ENCODE results near the gene CERT1. TPM values are rescaled to one million over a fixed set of nuclear protein-coding genes. Genes with fewer than 3 reads are reported as not detected.
A peak's percentile ranks its signal among the peaks of the same experiment; 100 is the strongest.
"Not testable (repeated sequence)": the region's sequence is repeated elsewhere in the genome, so short reads cannot be mapped to it uniquely, and the experiment has no call there.

Gene CERT1
- total RNA-seq, 1 donor from 2014 or later = 34.5 TPM

DNA sequence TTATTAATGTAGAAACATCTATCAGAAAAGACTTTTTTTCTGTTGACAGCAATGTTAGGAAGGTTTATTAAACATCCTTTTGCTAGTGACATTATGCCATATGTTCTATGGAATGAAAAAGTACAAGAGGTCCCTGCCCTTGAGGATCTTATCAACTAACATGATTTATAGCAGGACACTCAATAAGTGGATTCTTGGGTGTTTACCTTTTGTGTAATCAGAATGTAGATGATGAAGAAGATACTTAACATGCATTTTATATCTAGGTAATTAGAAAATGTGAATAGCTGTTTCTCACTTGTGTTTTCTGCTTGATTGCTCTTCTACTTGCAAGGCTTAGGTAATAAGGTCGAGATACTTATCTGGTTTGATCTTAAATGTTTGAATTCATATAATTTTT is 169.5 kb downstream of the CERT1 start:
- no peak for DNase-seq

DNA sequence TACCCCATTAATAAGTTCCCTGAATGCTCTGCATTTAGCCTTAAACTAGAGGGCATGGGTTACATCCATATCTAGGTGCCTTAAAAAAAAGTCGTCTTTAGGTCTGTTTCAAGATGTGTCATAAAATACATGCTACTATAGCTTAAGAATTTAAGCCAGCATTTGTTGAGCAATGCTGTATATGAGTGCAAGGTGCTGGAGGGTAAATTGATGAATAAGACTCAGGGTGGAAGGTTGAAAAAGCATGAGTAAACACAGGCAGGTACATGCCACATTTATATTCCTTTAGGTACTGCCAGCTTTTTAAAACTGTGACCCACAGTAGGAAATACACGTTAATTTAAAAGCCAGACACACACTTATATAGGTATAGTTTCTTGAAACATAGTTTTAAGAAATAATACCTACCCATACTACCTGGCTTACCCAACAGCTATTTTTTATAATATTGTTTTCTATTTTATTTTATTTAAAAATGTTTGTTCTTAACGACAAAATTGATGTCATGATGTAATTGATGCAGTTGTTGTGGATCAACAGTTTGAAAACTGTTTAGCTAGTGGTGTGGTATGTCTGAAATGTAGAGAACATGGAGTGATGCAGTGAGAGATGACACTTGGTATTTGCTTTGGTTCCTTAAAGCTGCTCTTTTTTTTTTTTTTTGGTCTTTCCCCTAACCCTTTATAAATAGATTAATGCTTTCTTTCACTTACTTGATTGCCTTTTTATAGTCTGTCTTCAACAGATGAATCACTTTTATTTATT is 170.5 kb downstream of the CERT1 start:
- no peak for DNase-seq

DNA sequence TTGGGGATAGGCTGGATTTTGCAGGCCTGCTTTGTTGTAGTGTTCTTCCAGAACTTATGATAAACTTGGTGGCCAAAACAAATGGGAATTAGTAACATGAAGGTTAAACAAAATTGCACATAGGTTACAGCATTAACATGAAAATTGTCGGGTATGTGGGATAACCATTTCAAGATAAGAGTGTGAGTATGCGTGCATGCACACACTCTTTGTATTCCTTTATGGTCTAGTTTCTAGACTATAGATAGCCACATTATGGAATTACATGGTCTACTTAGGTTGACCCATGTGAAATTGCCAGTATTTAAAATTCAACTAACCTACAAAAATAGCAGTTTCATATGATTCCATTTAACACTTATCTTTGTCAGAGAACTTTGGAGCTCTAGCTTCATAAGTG is 173.0 kb downstream of the CERT1 start:
- no peak for DNase-seq

DNA sequence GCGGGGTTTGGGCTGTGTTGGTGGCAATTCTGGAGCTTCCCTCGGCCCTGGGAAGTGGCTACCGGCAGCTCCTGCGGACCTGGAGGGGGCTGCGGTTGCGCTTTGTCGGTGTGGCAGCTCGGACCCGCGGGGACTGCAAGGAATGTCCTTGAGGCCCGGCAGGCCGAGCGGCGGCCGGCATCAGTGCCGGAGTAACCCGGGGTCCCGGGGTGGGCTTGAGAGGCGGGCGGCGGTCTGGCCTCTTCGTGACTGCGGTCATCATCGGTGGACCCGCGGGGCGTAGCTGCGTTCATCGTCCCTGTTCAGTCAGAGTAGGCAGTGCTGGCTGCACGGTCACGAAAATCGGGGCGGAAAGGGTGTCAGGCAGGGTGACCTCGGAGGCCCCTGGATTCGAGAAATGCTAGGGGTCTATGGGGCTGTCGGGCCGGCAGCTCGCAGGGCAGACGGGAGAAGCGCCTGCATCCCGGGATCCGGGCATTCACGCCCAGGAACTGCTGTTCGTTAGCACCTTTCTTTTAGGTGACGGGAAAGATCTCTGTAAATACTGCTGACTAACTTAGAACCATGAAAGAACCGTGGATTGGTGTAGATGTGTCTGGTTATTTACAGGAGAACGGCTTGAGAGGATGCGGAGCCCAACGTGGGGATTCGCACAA is 173.9 kb downstream of the CERT1 start:
- DNase-seq = no peak

DNA sequence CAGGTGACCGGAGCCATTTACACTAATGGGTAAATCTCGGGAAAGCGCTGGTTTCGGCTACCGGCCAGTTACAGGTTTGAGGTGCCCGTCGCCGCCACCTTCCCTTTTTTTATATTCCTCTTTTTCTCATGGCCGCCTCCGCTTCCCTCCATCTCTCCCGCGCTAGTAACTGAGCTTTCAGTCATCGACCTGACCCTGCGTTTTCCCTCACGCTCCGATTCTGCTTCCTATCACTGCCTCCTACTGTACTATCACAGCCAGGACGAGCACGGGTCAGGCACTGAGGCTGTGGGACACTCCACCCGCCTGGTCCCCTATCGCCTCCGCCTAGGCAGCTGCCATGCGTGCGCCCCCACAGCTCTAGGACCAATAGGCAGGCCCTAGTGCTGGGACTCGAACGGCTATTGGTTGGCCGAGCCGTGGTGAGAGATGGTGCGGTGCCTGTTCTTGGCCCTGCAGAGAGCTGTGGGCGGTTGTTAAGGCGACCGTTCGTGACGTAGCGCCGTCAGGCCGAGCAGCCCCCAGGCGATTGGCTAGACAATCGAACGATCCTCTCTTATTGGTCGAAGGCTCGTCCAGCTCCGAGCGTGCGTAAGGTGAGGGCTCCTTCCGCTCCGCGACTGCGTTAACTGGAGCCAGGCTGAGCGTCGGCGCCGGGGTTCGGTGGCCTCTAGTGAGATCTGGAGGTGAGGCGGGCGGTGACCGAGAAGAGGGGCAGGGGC is 174.7 kb downstream of the CERT1 start, which contains the start of gene HMGCR:
TSS of gene HMGCR (plus strand) at position 606 of the 722 bp plus-strand sequence. CDS start 5,386 bp downstream, outside the sequence.
- DNase-seq = peak; percentile 100

DNA sequence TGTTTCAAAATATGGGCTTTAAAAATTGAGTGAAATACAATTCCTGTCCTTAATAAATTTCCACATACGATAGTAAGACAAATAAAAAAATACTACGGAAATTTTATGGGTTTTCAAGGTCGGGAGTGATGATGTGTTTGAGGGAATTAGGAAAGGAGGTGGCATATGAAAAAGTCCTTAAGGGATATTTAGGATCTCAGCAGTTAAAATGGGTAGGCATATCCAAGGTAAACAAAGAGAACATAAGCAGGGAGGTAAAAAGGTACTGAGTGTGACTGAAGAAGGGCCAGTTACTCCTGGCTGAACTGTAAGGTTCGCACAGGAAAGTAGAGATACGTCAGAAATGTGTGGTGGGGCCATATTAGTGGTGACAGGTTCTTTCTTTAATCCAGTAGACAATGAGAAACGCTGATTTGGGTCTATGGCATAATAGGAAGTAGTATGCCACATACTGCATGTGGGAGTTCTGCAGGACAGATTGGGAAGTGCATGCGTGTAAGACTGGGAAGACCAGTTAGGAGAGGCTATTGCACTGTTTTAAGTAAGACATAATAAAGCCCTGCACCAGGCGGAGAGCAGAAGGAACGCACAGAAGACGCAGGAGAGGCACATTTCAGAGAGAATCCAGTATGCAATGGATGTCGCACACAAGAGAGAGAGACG is 175.3 kb downstream of the CERT1 start:
- peak; percentile 85 for DNase-seq

DNA sequence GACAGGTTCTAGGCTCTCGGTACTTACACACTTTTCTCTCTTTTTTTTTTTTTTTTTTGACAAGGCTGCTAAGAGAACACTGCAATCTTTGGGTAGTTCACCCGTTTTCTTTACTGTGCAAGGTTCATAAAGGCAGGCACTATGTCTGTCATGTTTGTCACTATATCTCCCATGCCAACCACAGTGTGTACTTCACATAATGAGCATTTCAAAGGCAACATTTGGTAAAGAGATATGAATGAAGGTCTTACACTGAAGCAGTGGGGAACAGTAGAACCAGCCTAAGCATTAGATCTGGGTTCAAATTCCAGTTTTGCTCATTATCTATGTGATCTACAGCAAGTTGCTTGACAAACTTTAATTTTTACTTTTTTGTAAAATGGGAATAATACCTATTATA is 175.9 kb downstream of the CERT1 start:
- no peak for DNase-seq

DNA sequence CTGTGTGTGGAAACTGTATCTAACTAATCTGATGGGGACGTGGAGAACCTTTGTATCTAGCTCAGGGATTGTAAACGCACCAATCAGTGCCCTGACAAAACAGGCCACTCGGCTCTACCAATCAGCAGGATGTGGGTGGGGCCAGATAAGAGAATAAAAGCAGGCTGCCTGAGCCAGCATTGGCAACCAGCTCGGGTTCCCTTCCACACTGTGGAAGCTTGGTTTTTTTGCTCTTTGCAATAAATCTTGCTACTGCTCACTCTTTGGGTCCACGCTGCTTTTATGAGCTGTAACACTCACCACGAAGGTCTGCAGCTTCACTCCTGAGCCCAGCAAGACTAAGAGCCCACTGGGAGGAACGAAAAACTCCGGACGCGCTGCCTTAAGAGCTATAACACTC is 177.0 kb downstream of the CERT1 start:
- DNase-seq = not testable (repeated sequence)

DNA sequence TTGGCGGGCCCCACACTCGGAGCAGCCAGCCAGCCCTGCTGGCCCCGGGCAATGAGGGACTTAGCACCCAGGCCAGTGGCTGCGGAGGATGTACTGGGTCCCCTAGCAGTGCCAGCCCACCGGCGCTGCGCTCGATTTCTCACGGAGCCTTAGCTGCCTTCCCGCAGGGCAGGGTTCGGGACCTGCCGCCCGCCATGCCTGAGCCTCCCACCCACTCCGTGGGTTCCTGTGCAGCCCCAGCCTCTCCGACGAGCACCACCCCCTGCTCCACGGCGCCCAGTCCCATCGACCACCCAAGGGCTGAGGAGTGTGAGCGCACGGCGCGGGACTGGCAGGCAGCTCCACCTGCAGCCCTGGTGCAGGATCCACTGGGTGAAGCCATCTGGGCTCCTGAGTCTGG is 177.7 kb downstream of the CERT1 start:
- not testable (repeated sequence) for DNase-seq

DNA sequence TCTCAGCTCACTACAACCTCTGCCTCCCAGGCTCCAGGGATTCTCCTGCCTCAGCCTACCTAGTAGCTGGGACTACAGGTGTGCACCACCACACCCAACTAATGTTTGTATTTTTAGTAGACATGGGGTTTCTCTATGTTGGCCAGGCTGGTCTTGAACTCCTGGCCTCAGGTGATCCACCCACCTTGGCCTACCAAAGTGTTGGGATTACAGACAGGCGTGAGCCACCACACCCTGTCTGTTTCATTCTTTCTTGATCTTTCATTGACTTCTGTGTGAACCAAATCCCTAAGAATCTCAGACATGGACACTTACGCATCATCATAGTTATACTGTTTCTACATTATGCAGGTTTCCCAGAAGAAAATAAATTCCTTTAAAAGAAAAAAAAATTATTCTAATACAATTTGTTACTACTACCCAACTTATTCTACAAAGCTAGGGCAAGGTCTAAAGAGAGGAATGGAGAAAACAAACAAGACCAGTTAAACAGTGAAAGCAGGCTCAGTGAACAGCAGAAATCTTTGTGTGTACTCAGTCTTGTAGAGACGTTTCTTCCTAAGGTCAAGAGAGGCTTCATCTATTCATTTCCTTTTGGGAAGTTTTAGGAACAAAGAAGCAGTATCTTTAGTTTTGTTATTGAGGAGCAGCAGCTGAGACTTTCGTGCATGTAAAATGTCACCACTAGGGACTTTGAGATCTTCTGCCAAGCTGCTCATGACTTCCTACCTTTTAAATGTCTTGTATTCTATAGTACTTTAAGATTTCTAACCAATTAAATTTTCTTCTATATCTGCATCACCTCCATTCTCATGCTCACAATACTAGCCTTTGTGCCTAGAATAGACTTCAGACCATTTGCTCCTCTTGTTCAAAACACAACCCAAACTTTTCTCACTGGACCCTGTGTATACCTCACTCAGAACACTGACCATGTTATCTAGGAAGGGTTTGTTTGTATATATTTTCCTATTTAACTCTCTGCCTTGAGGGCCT is 180.0 kb downstream of the CERT1 start:
- DNase-seq = no peak

DNA sequence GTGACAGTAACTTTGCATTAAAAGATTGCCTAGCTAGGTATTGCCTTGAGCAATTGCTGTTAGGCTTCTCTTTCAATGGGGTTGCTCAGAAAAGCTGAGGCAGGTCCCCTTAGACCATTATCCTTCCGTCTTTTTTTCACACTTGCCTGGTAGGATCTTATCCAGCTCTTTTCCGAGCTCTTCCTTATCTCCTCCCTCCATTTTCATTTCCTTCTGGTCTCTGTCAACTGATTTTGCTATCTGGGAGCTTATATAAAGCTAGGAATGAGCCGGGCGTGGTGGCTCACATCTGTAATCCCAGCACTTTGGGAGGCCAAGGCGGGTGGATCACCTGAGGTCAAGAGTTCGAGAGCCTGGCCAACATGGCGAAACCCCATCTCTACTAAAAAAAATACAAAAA is 181.0 kb downstream of the CERT1 start:
- DNase-seq = no peak

Other genes starting within 250 kb of the CERT1 start
- 80.8 and 126 TPM in 2 replicates for gene HMGCR, start 174.4 kb downstream of the CERT1 start, total RNA-seq
- gene POLK, start 262 bp upstream of the CERT1 start, total RNA-seq = 53.4 and 65.0 TPM in 2 replicates
- 0.68 and 1.1 TPM in 2 replicates for gene ANKDD1B, start 99.8 kb upstream of the CERT1 start, total RNA-seq
- 14.0 and 14.7 TPM in 2 replicates for gene POC5, start 205.8 kb upstream of the CERT1 start, total RNA-seq

Measured in dermis blood vessel endothelial cell (primary cell).